Ishikawa (cell line): ENCODE data around the gene SLC4A1AP.

ENCODE experiments used
- CEBPB ChIP-seq: IDR thresholded peaks from 2 replicates; pipeline ENCODE4 v1.6.1; 2012
- EGR1 ChIP-seq: IDR thresholded peaks from 2 replicates; pipeline ENCODE4 v1.6.1; 2012
- EP300 ChIP-seq: IDR thresholded peaks from 2 replicates; pipeline ENCODE4 v1.6.1; 2012; ENCODE audit warnings: borderline replicate concordance
- RAD21 ChIP-seq: IDR thresholded peaks from 2 replicates; pipeline ENCODE4 v1.6.1; 2012; ENCODE audit warnings: low read depth
- TAF1 ChIP-seq: IDR thresholded peaks from 2 replicates; pipeline ENCODE4 v1.6.1; 2012; ENCODE audit warnings: low read depth, mild to moderate bottlenecking
- TCF12 ChIP-seq: IDR thresholded peaks from 2 replicates; pipeline ENCODE4 v1.6.1; 2012; ENCODE audit warnings: low read depth
- ZBTB7A ChIP-seq: IDR thresholded peaks from 2 replicates; pipeline ENCODE4 v1.6.1; 2012; ENCODE audit warnings: low read depth
- TF ChIP-seq, protein P1 (sequence below): IDR thresholded peaks from 2 replicates; pipeline ENCODE4 v1.6.1; 2012
- TF ChIP-seq, protein P2 (sequence below): IDR thresholded peaks from 2 replicates; pipeline ENCODE4 v1.6.1; 2012; ENCODE audit warnings: low read depth, mild to moderate bottlenecking
- TF ChIP-seq, protein P3 (sequence below): IDR thresholded peaks from 2 replicates; pipeline ENCODE4 v1.6.1; 2012

DNA sequence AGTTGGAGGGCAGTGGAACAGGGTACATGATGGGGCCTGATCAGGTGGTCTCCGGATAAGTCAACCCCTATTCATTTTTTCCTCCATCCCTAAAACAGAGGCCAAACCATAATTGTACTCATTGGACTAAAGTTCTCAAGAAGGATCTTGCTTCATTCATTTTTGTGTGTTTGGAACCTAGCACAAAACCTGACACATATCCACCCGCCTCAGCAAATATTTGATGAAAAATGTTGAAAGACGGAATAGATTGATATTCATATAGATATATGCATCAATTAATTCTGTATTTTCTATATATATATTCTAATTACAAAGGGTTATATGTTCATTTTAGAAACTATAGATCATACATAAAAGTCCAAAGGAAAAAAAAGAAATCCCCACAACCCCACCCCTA, 21.9 kb downstream of the SLC4A1AP start:
- TF ChIP-seq, protein P1, sequence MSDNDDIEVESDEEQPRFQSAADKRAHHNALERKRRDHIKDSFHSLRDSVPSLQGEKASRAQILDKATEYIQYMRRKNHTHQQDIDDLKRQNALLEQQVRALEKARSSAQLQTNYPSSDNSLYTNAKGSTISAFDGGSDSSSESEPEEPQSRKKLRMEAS: no peak
- TF ChIP-seq TCF12 (no peak), ZBTB7A (no peak), EGR1 (no peak), TAF1 (no peak), CEBPB (no peak), RAD21 (no peak), EP300 (no peak)
- TF ChIP-seq, protein P2, sequence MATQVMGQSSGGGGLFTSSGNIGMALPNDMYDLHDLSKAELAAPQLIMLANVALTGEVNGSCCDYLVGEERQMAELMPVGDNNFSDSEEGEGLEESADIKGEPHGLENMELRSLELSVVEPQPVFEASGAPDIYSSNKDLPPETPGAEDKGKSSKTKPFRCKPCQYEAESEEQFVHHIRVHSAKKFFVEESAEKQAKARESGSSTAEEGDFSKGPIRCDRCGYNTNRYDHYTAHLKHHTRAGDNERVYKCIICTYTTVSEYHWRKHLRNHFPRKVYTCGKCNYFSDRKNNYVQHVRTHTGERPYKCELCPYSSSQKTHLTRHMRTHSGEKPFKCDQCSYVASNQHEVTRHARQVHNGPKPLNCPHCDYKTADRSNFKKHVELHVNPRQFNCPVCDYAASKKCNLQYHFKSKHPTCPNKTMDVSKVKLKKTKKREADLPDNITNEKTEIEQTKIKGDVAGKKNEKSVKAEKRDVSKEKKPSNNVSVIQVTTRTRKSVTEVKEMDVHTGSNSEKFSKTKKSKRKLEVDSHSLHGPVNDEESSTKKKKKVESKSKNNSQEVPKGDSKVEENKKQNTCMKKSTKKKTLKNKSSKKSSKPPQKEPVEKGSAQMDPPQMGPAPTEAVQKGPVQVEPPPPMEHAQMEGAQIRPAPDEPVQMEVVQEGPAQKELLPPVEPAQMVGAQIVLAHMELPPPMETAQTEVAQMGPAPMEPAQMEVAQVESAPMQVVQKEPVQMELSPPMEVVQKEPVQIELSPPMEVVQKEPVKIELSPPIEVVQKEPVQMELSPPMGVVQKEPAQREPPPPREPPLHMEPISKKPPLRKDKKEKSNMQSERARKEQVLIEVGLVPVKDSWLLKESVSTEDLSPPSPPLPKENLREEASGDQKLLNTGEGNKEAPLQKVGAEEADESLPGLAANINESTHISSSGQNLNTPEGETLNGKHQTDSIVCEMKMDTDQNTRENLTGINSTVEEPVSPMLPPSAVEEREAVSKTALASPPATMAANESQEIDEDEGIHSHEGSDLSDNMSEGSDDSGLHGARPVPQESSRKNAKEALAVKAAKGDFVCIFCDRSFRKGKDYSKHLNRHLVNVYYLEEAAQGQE: no peak
- TF ChIP-seq, protein P3, sequence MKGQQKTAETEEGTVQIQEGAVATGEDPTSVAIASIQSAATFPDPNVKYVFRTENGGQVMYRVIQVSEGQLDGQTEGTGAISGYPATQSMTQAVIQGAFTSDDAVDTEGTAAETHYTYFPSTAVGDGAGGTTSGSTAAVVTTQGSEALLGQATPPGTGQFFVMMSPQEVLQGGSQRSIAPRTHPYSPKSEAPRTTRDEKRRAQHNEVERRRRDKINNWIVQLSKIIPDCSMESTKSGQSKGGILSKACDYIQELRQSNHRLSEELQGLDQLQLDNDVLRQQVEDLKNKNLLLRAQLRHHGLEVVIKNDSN: no peak
